HG02678 (cell line): ENCODE measurements around the gene MYOG.

Experiments used
- ATAC-seq: cut with Tn5 transposase; IDR thresholded peaks from one replicate; pipeline ENCODE4 v1.9.1; 2021; ENCODE audit warnings: mild to moderate bottlenecking, moderate library complexity; ENCODE audit not compliant: unreplicated experiment

MYOG gene

DNA sequence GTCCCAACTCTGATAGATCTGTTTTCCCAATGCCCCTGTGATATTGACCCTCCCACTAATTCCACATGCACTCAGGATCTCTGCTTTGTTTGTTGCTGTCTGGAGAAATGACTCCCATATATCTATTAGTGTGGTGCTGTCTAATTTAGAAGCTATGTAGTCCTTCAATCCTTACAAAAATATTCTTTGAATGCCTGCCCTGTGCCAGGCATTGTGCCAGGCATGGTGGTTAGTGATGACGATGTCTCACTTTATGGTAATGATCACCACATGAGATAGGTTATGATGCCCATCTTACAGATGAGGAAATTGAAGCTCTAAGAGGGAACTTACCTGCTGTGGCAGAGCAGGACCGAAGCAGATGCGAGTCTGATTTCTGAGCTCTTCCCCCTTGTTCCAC is 12.9 kb downstream of the MYOG start:
- ATAC-seq = no peak

DNA sequence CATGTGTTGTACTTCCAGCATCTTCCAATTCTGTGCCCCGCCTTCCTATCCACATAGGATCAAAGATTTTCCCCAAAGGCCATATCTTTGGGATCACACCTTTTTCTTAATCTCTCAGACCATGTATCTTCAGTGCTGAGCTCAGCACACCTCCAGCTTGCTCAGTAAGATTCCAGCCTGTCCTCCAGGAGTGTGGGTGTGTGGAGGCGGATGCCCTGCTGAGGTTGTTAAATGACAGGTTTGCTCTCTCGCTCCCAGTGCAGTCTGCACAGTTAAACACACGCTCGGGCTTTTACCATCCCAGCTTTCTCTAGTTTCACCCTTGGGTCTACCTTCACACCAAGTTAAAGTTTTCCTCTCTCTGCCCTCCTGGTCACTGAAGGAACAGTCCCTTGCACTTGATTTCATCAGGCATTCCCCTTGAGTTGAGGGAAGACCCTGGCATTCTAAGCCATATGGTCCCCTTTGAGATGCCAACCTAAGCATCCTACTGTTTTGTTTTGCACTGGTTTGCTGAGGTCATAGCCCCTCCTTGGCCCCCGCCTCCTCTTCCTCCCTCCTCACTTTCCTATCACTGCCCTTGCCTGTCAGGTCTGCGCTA is 13.7 kb downstream of the MYOG start:
- ATAC-seq = no peak

DNA sequence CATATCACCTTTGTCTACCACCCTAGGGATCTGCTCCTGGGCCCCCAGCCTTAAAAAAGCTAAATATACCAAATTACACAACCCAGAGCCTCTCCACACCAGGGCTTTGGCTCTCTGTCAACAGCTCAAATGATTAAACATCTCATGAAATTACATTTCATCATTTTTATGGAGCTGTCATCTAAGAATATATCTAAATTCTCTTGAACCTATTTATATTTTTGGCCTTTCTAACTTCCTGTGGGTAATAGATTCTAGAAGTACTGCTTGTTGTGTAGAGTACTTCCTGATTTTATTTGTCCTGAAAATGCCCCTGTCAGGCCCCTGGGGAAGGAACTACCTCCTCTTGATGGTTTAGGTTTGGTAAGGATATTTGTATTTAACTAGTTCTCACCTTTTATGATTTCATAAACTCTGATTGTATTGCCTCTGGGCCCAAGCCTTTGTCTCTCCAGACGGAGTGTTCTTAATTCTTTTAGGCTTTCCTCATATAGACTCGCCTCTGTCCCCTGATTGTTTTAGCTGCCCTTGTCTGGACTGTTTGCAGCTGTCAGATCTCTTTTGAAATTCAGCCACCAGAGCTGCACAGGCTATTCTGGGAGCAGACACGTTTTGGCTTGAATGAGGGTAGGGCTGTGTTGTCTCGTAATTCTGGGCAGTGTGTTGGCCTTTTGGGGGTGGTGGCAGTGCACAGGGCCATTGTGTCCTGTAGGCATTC is 16.6 kb downstream of the MYOG start:
- ATAC-seq = no peak

DNA sequence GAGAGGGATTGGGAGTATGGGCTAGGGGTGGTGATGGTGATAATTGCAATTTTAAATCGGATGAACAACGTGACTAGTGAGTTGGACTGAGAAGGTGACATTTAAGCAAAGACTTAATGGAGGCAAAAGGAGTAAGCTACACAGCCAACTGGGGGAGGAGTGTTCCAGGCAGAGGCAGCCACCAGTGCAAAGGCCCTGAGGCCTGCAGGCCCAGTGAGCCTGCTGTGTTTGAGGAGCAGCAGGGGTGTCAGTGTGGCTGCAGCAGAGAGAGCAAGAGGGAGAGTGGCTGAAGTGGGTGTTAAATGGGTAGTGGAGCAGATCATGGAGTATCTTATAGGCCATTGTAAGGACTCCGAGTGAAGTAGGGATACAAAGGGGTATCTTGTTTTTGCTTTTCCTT is 18.8 kb downstream of the MYOG start:
- no peak for ATAC-seq

DNA sequence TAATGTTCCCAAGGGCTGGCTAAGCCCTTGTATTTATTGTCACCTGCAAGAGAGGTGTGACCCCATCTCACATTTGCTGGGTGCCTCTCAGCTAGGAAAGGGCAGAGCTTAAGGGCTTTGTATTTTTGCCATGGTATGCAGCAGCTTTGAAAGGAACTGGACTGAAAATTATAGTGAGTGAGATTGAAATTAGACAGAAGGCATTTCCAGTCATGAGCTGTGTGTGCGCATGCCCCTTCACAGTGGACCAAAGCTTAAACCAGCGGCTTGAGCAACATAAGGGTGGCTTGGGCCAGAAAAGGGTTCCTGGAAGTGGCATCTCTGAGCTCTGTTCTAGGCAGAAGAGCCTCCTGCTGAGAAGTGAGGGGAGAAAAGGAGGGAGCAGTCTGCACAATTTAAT is 19.8 kb downstream of the MYOG start:
- no peak for ATAC-seq

DNA sequence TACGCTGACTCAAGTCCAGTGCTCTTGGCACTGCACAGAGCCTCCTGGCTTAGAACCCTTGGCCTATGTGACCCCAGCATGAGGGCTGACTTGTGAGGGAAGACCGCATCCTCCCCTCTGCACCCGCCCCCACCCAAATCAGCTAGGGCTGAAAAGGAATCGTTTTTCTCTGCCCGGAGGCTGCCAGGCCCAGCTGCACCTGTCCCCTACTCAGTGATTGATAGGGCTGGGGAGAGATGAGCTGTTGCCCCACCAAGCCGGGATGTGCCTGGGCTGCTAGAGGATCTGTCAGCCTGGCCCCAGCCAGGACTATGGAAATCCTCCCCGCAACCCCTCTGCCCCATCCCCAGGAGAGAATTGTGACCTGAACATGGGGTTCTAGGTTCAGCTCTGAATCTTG is 20.6 kb downstream of the MYOG start:
- no peak for ATAC-seq

DNA sequence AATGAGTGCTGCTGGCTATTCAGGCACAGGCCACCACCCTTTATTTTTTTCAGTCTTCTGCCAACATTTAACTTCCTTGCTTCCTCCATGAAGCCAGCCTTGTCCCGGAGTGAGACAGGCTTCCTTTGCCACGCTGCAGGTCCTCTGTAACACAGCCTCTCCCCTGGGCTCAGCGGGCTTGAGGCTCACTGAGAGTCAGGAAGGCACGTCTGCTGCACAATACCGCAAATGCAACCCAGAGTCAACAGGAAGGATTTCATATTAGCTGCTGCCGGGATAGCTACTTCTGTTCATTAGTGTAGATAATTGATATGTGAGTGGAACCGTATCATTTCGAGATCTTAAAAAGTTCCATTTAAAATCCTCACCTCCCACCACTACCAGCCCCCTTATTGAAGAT is 22.5 kb downstream of the MYOG start:
- ATAC-seq = no peak

DNA sequence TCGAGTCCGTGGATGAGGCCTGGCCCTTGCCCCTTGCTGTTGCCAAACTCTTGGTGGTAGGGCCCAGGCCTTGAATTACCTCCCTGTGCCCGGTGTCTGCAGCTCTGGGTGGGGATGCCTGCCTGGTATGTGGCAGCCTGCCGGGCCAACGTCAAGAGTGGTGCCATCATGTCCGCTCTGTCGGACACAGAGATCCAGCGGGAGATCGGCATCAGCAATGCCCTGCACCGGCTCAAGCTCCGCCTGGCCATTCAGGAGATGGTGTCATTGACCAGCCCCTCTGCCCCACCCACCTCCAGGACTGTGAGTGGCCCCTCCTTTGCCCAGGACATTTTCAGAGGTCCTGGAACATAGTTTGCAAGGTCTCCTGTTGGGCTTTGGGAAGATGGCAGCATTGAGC is 25.7 kb downstream of the MYOG start:
- no peak for ATAC-seq

DNA sequence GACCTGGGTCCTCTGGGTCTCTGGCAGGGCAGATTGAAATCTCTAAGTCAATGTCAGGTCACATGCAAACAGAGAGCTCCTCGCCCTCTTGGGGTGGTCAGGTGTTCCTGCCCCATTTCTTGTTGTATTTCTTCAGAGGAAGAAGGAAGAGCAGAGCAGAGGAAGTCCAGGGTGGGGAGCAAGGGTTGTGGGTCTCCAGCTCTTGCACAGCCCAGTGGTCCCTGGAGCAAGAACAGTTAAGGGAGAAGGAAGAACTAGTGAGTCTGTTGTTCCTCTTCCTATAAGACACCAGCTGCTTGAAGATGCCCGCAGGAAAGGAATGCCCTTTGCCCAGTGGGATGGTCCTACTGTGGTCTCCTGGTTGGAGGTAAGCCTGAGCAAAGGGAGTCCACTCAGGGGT is 26.3 kb downstream of the MYOG start:
- no peak for ATAC-seq

DNA sequence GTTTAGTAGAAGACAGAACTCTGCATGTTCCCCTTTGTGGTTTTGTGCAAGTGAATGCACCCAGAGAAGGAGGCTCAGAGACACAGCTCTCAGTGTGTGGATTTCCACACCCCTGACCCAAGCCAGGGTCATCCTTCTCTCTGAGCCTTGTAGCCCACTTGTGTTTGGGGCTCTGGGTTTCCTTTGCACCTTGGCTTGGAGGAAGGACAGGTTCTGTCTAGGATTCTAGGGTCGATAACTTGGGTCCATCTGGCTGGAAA is 27.2 kb downstream of the MYOG start:
- ATAC-seq = no peak

DNA sequence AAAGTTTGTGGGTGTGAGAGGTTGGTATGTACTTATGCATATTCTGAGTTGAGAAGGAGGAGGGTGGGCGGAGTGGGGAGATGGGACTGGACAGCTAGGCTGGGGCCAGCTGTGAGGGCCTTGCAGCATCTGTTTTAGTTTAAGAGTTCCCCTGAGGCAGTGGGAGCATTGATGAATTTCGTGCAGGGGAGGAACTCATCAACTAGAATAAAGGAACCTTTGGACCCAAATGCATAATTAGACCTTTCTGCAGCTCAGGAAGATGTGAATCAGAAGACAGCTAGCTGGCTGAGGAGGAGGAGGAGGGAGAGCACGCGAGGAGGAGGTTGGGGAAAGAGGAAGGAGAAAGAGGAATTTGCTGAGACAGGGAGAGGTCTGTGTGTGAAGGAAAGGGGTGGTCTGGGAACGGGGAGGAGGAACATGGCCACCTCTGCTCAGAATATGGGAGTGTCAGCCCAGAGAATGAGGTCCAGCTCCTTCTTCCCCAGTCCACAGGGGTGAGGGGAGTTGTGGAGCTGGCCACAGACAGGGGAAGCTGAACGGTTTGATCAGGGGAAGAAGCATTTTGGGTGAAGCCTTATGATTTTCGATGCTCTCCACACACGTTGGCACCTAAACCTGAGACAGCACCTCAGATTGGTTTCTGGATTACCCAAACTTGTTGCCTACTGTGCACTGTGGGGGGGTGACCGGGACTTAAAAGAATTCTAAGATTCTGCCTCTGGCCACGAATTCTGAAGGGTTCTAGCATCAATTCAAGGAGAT is 27.7 kb downstream of the MYOG start:
- no peak for ATAC-seq

DNA sequence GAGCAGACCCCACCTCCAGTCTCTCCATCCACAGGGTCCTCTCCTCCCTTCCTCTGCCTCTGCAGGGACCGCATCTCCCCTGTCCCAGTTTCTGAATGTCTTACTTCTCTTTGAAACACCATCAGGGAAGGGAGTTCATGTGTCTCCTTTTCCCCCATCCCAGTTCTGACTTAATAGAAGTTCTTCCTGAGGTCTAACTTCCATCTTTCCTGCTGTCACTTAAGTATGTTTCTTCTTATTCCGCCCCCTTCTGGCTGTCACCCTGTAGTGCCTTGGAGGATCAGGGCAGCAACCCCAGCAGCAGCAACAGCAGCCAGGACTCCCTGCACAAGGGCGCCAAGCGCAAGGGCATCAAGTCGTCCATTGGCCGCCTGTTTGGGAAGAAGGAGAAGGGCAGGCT is 29.3 kb downstream of the MYOG start:
- ATAC-seq = no peak

DNA sequence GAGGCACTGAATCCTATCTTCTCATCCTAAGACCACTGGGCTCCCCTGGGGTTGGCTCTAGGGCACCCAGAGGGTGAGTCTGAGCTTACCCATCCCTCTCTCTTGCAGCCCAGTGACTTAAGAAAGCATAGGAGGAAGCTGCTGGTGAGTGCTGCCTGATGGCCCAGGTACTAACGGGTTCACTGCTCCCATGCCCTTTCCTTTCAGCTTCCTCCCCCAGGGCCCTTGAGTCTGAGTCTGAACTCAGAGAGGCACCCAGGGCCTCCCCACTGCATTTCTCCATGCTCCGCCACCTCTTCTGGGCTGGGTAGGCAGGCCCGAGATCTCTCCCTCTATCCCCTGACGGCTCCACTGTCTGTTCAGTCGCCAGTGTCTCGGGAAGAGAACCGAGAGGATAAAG is 29.8 kb downstream of the MYOG start:
- no peak for ATAC-seq

DNA sequence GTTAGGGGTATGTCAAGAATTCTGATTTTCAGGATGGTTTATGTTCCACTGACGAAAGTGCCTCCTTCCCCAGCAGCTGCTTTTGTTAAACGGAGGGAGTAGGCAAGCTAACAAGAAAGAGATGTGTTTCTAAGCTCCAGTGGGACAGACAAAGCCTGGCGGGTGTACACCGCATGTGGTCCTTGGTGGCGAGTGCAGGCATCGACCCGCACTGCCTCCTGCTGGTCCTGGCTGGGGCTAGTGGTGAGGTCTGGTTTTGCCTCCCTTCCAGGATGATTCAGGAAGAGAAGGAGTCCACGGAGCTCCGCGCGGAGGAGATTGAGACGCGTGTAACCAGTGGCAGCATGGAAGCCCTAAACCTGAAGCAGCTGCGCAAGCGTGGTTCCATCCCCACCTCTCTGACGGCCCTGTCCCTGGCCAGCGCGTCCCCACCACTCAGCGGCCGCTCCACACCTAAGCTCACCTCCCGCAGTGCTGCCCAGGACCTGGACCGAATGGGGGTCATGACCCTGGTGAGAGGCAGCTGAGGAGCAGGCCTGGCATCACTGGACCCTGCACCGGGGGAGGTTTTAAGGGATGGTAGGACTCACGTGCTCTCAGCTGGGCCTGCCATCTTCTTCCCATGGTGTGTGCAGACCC is 30.5 kb downstream of the MYOG start:
- ATAC-seq = no peak

DNA sequence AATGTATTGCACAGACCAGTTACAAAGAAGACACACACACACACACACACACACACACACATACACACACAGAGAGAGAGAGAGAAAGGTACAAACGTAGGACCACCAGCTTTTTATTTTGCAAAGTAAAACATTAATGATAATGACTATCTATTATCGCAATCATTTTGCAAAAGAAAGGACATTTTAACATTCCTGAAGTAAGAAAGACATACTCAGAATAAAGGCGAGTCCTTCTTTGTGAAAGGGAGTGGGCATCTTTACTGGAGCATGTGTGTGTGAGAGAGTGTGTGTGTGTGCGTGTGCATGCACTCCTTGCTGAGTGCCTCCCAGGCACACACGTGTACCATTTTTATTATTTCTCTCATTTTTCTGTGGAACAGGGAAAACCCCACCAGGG is 31.2 kb downstream of the MYOG start:
- ATAC-seq = no peak

DNA sequence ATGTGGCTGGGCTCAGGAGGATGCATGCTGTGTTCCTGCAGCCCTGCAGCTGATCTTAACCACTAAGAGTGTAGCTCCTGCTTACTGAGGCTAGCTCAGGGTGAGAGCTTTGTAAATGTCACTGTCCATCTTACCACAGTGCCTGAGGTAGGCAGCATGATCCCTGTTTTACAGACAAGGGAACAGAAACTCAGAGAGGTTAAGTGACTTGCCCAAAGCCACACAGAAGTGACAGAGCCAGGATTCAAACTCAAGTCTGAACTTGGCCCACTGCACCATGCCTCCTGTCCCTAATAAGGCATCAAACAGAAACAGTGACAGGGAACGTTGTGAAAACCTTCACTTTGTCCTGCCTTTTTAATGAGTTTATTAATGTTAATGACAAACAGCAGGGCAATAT is 31.6 kb downstream of the MYOG start:
- no peak for ATAC-seq

DNA sequence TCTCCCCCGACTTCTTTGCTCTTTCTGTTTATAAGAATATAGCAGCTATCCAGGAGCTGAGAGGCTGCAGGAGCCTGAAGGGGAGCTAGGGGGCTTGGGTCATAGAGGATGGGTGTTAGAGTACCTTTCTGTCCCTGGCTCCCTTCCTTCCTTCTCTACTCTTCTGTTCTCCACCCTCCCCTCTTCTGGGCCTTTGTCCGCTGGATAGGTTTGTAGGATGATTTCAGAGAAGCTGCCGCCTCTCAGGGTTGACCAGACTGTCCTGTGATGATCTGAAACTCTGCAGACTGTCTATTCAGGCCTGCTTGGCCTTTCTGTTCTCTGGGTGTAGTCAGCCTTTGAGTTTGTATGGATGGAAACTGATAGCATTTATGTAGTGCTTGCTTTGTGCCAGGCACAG is 33.2 kb downstream of the MYOG start:
- ATAC-seq = no peak

DNA sequence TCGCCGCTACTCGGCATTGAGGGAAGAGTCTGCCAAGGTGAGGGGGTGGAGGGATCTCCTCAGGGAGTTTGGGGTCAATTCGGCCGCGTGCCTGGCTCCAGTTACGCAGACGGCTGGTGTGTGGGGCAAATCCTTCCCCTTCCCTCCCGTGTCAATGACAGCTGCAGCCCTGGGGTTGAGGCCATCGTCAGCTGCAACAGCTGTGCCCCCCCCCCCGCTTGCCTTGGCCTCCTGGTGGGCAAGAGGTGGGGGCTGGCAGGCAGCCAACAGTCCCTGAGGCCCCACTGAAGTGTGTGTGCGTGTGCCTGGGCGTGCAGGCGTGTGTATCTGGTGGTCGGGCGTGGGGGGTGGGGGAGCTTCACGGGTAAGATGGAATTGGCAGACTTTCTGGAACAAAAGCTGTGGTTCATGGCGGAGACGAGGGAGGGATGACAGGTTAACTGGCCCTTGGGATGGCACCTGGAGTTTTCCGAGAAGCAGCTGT is 33.9 kb downstream of the MYOG start:
- ATAC-seq = no peak

DNA sequence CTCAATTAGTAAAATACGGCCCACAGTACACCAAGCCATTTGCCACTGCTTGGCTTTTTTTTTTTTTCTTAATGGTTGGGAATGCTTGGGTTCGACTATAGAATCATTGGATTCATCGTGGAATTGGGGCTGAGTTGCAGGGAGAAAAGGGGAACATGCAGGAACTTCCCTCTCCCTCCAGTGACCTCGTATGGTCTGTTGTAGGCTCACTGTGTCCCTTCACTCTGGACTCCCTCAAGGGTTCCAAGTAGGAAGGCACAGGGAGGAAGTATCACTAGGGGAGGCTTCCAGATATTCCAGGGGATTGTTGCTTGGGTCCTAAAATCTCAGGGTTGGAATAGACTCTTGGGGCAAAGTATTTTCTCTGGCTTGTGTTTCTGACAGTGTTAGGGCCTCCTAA is 35.0 kb downstream of the MYOG start:
- no peak for ATAC-seq

DNA sequence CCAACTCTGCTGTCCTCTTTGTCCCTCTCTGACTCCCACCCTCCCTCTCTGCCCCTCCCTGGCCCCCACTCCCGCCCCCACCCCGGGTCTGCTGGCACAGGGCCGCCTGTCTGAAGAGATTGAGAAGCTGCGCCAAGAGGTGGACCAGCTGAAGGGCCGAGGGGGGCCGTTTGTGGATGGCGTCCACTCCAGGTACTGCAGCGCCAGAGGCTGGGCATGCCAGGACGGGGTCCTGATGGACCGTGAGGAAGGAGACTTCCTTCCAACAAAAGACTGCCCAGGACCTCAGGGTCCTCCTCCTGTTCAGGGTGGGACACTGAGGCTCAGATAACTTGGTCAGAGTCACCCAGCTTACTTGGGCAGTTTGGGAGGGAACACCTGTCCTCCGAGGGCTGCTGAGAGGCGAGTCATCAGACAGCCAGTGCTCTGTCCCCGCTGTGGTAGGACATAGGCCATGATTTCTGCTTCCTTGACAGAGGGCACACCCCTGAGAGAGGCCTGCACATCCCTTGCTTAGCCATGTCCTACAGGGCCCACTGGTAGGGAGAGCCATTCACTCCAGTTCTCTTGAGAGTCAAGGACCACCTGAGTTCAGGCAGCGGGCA is 36.1 kb downstream of the MYOG start:
- ATAC-seq = no peak

DNA sequence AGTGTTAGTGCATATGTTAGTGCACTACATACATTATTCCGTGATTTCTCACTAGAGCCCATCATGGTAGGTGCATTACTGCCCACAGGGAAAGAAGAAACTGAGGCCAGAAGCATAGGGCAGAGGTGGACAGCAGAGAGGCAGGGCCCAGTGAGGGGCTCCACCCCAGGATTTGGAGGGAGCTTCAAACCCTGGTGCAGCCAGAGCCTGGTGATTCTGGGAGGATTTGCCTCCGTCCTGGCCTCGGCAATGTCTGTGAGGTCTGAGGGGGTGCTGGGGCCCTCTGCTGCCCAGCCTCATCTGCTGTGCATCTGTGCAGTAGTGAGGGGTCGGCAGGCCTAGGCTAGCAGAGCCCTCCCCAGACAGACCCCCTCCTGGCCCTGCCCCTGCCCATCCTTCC is 36.7 kb downstream of the MYOG start:
- no peak for ATAC-seq
